NCI-H1092 (cell line): ENCODE data around the gene PPIC.
A peak's percentile ranks its signal among the peaks of the same experiment; 100 is the strongest.

Experiments
- DNase-seq: peaks from one replicate; lab custom pipeline; 2025; lab: John Stamatoyannopoulos, UW

PPIC gene

GRCh38 chr5:123036391-123037103 is at the start of gene PPIC:
TSS of gene PPIC (minus strand) at chr5:123036725. CDS start at chr5:123036625, 100 bp downstream.
- DNase-seq, result peak; percentile 1

GRCh38 chr5:123085638-123086286 is 49.2 kb upstream of the PPIC start:
- DNase-seq, result no peak

- DNase-seq, result no peak
These were observed 48.4 kb upstream of the PPIC start for GRCh38 chr5:123084730-123085605.

DNA sequence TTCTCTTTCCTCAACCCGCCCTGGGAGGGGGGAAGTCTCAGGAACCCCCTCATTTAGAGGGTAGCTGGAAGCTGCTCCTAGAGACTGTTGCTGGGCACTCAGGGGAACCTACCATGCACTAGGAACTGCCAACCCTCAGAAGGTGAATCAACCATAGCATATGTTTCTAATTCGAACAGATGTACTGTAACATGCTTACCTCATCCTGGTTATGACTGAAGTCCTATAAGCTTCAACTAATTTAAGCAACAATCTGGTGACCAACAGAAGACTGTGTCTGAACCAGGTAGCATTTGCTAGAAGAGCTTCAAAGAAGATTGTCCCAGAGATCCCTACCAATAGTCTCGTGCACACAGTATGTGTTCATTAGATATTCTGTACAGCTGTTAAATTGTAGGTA is 46.8 kb upstream of the PPIC start:
- no peak for DNase-seq

DNA sequence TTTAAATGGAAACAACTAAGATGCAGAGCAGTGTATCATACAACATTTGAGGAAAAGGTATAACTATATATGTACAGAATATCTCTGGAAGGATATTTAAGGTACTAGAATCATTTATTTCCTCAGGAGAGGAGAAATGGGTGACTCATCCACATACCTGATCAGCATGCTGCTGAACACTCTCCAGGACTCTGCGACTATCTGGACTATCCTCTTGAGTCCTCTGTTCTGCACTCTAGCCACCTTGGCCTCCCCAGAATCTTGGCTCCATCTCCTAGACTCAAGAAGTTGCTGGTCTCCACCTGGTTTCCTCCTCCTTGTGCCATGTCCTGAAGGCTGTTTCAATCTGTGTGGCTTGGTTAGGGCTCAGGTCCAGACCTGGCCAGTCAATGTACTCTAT is 43.7 kb upstream of the PPIC start:
- no peak for DNase-seq

DNA sequence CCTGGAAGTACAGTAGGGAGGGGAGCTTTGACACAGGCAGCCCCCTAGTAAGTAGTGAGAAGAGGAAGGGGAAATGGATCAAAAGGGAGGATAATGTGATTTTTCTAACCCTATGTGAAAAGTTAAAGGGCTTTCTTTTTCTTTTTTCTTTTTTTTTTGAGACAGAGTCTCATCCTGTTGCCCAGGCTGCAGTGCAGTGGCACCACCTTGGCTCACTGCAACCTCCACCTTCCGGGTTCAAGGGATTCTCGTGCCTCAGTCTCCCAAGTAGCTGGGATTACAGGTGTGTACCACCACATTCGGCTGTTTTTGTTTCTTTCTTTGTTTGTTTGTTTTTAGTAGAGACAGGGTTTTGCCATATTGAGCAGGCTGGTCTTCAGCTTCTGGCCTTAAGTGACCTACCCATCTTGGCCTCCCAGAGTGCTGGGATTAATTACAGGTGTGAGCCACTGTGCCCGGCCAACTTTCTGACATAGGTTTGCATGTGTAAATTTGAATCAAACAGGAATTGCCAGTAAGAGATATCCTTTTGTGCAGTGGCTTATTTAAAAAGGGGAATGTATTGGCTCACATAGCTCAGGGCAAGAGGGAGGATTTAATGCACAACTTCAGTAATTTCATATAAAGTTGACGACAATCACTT is 39.1 kb upstream of the PPIC start:
- DNase-seq, result no peak

- no peak for DNase-seq
These were observed 31.9 kb upstream of the PPIC start for GRCh38 chr5:123068368-123068938.

- no peak for DNase-seq
These were observed 29.5 kb upstream of the PPIC start for GRCh38 chr5:123066016-123066415.

DNA sequence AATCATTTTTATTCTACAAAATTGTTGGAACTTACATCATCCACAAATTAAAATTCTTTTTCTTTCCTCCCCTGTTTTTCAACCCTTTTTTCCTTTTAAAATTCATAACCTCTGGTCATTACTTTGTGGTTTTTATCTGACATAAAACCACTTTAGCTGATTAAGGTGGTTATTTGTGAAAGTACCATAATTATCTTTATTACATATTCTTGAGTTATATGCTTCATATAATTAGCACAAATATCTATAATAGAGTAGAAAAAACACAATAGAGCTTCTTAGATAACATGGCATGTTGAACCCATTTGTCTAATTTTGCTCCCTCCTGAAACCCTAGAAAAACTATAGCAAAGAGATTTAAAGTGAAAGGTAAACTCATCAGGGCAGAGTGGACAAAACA is 22.9 kb upstream of the PPIC start:
- no peak for DNase-seq

DNA sequence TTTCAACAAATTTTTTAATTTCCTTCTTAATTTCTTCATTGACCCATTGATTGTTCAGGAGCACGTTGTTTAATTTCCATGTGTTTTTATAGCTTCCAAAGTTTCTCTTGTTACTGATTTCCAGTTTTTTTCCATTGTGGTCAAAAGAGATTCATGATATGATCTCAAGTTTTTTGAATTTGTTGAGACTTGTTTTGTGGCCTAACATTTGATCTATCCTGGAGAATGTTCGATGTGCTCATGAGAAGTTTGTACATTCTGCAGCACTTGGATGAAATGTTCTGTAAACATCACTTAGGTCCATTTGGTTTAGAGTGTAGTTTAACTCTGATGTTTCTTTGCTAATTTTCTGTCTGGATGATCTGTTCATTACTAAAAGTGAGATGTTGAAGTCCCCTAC is 14.7 kb upstream of the PPIC start:
- no peak for DNase-seq

GRCh38 chr5:123047706-123048105 is 11.2 kb upstream of the PPIC start:
- DNase-seq, result no peak

- DNase-seq, result no peak
These were observed 9.7 kb upstream of the PPIC start for GRCh38 chr5:123046222-123046621.

DNA sequence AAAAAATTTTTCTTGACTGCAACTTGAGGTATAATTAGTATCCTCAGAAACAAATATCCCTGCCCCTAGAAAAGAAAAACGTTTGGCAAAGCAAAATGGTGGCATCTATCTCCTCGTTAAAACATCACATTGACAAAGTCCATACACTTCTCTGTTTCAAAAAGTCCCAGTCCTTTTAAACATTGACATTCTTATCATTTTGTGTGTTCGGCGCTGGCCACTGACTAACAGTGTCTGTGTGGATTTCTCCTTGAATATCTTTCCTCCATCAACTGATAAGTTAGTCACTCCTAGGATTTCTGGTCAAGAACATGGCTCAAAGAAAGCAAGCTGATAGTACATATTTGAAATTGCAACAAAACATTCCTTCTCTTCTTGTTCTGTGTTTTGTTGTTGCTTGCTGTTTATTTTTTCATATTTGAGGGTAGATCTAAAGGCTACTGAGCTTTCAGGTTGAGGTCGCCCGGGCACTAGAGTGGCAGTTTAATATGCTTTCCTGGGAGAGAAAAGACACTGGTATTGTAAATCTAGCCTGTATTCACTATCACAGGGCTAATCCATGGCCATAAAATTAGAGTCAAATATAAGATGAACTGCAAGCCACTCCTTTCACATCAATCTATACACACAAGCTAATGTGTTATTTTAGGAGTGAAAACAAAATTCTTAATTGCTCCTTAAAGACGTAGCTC is 8.5 kb upstream of the PPIC start:
- DNase-seq, result no peak

- DNase-seq, result no peak
These were observed 3.1 kb upstream of the PPIC start for GRCh38 chr5:123039673-123040072.

GRCh38 chr5:123037104-123037418 is 536 bp upstream of the PPIC start:
- no peak for DNase-seq

DNA sequence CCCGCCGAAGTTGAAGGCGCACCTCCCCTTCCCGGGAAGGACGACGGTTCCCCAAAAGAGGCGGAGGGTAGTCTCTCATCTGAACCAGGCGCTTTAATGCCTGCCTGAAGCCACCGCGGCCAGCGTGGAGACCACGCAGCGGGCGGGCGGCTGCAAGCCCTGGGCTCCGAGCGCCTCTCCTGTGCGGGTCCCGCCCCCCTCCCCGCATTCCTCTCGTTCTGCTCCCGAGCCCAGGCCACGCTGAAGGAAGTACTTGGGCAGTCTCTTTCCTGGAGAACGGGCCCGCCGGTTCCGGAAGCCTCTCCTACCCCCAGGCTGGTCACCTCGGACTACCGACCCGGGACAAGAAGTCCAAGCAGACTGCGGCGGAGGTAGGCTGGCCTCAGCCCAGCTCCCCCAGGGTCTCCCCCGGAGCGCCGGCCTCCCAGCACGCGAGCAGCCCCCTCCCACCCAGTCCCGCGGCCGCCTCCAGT is 571 bp downstream of the PPIC start:
- no peak for DNase-seq

GRCh38 chr5:123035360-123035917 is 1.1 kb downstream of the PPIC start:
- no peak for DNase-seq

DNA sequence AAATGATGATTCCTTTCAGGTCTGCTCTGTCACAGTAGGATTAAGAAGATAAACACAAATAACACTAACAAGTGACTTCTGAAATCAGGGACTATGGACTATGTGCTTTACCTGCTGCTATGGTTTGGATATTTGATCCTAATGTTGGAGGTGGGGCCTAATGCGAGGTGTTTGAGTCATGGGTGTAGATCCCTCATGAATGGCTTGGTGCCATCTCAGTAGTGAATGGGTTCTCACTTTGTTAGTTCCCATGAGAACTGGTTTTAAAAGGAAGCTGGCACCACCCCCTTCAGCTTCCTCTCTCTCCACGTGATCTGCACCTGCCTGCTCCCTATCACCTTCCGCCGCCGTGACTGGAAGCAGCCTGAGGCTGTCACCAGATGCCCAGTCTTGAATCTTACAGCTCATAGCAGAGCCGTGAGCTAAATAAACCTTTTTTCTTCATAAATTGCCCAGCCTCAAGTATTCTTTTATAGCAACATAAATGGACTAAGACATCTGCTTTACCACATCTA is 3.3 kb downstream of the PPIC start:
- no peak for DNase-seq

- no peak for DNase-seq
These were observed 8.3 kb downstream of the PPIC start for GRCh38 chr5:123028222-123028621.

DNA sequence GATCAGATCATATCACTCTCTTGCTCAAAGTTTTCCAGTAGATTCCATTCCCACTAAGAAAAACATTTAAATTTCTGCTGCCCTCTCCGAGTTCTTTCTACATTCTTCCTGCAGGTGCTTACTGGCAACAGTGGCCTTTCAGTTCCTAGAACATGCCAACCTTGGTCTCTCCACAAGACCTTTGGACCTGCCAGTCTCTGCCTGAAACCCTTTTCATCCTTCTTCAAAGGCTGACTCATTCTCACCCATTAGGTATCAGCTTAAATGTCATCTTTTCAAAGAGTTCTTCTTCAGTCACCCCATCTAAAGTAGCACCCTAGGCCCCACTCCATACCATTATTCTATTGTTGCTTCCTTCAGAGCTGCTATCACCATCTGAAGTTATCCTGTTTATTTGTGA is 21.8 kb downstream of the PPIC start:
- no peak for DNase-seq

DNA sequence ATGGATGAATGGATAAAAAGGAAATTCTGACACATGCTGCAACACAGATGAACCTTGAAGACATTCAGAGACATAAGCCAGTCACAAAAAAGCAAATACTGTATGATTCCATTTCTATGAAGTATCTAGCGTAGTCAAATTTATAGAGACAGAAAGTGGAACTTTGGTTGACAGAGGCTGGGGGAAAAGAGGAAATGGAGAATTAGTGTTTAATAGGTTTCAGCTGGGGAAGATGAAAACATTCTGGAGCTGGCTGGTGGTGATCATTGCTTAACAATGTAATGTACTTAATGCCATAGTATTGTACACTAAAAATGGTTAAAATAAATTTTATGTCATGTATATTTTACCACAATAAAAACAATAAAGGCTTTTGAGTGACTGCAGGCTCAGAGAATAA is 24.2 kb downstream of the PPIC start:
- DNase-seq, result no peak
